Osteoblast (primary cell): Measurements from ENCODE around the gene MGAT4B. TPM values are rescaled to one million over a fixed set of nuclear protein-coding genes. Genes with fewer than 3 reads are reported as not detected.
A peak's percentile ranks its signal among the peaks of the same experiment; 100 is the strongest.

Source experiments
- DNase-seq: peaks from one replicate; pipeline ENCODE4 v3.0.0; 2011; ENCODE audit warnings: low spot score, mixed read lengths; ENCODE audit not compliant: insufficient read length; ENCODE audit errors: missing footprints
- H2AFZ ChIP-seq: 2 replicates; pipeline ENCODE4 v1.6.0; 2011; ENCODE audit warnings: mild to moderate bottlenecking, low read length
- H3K27ac ChIP-seq: 2 replicates; pipeline ENCODE4 v1.5.1; 2011; ENCODE audit warnings: mild to moderate bottlenecking, low read depth, low read length, moderate library complexity
- H3K27me3 ChIP-seq: 2 replicates; pipeline ENCODE4 v1.6.0; 2012; ENCODE audit warnings: mild to moderate bottlenecking, control low read depth, inconsistent platforms, low read length, moderate library complexity; ENCODE audit not compliant: insufficient read depth
- H3K36me3 ChIP-seq: 2 replicates; pipeline ENCODE4 v1.5.1; 2011; ENCODE audit warnings: mild to moderate bottlenecking, low read length, control low read depth, moderate library complexity; ENCODE audit not compliant: insufficient read depth
- H3K4me1 ChIP-seq: 2 replicates; pipeline ENCODE4 v1.5.1; 2011; ENCODE audit warnings: mild to moderate bottlenecking, low read length, control low read depth, moderate library complexity; ENCODE audit not compliant: insufficient read depth
- H3K4me2 ChIP-seq: 2 replicates; pipeline ENCODE4 v1.6.0; 2011; ENCODE audit warnings: mild to moderate bottlenecking, low read length; ENCODE audit not compliant: insufficient read depth
- H3K4me3 ChIP-seq: fragments of 200-600 bp; sonication (generic); 3 replicates; pipeline ENCODE4 v1.5.1; 2012; ENCODE audit warnings: mild to moderate bottlenecking, low read length, inconsistent platforms; ENCODE audit not compliant: insufficient read depth
- H3K79me2 ChIP-seq: 2 replicates; pipeline ENCODE4 v1.6.0; 2012; ENCODE audit warnings: mild to moderate bottlenecking, low read length, control low read depth, inconsistent platforms; ENCODE audit not compliant: insufficient read depth
- H3K9me3 ChIP-seq: 2 replicates; pipeline ENCODE4 v1.5.1; 2011; ENCODE audit warnings: low read depth, low read length, control low read depth
- H4K20me1 ChIP-seq: 2 replicates; pipeline ENCODE4 v1.6.0; 2012; ENCODE audit warnings: mild to moderate bottlenecking, low read length, control low read depth; ENCODE audit not compliant: insufficient read depth
- CTCF ChIP-seq: IDR thresholded peaks from 2 replicates; pipeline ENCODE4 v1.5.1; 2011; ENCODE audit warnings: mild to moderate bottlenecking, low read depth, low read length, moderate library complexity; ENCODE audit errors: extremely low read depth
- total RNA-seq: library from RNA; depleted of rRNA; stranded (reverse); fragments of >200 nt; gene quantifications from 2 replicates; pipeline ENCODE4 v1.2.3, GENCODE V29; 2012

Gene MGAT4B
- total RNA-seq, 1 donor, result 95.9 TPM

- no peak for DNase-seq
- Histone ChIP-seq H3K4me2 (no peak overlapping the region), H3K27me3 (no peaks in the 10 kb centered on the region), H4K20me1 (peaks cover 6% of the 10 kb centered on the region), H3K4me3 (no peak overlapping the region), H2AFZ (no peak overlapping the region), H3K79me2 (no peaks in the 10 kb centered on the region), H3K36me3 (peaks cover 42% of the 10 kb centered on the region), H3K4me1 (no peaks in the 10 kb centered on the region), H3K27ac (no peak overlapping the region), H3K9me3 (no peaks in the 10 kb centered on the region)
- no peak for TF ChIP-seq CTCF
Observed at GRCh38 chr5:179778591-179778990, 28.1 kb downstream of the MGAT4B start.

- H3K36me3 ChIP-seq, result peaks cover 48% of the 10 kb centered on the region
- TF ChIP-seq CTCF, result no peak
- no peak overlapping the region for H3K4me2 ChIP-seq
- DNase-seq, result peak; percentile 68
- no peak overlapping the region for H3K4me3 ChIP-seq
- peaks cover 6% of the 10 kb centered on the region for H4K20me1 ChIP-seq
- H3K9me3 ChIP-seq, result no peaks in the 10 kb centered on the region
- H3K27ac ChIP-seq, result no peak overlapping the region
- no peaks in the 10 kb centered on the region for H3K27me3 ChIP-seq
- H2AFZ ChIP-seq, result no peak overlapping the region
- no peaks in the 10 kb centered on the region for H3K79me2 ChIP-seq
- no peaks in the 10 kb centered on the region for H3K4me1 ChIP-seq
Observed at GRCh38 chr5:179777909-179778308, 28.8 kb downstream of the MGAT4B start.

- Histone ChIP-seq H3K9me3 (no peaks in the 10 kb centered on the region), H2AFZ (no peak overlapping the region), H3K27ac (no peak overlapping the region), H3K79me2 (no peaks in the 10 kb centered on the region), H3K4me2 (no peak overlapping the region), H3K36me3 (peaks cover 48% of the 10 kb centered on the region), H3K4me3 (no peak overlapping the region), H3K27me3 (no peaks in the 10 kb centered on the region), H4K20me1 (peaks cover 6% of the 10 kb centered on the region), H3K4me1 (no peaks in the 10 kb centered on the region)
- no peak for TF ChIP-seq CTCF
- DNase-seq, result no peak
Observed at GRCh38 chr5:179777456-179777855, 29.2 kb downstream of the MGAT4B start.

- no peak for TF ChIP-seq CTCF
- H3K36me3 ChIP-seq, result peaks cover 56% of the 10 kb centered on the region
- no peaks in the 10 kb centered on the region for H3K27me3 ChIP-seq
- no peak overlapping the region for H3K27ac ChIP-seq
- H3K4me2 ChIP-seq, result no peak overlapping the region
- H3K4me1 ChIP-seq, result no peaks in the 10 kb centered on the region
- H3K4me3 ChIP-seq, result no peak overlapping the region
- H3K9me3 ChIP-seq, result no peaks in the 10 kb centered on the region
- DNase-seq, result peak; percentile 42
- no peak overlapping the region for H2AFZ ChIP-seq
- H3K79me2 ChIP-seq, result no peaks in the 10 kb centered on the region
- peaks cover 6% of the 10 kb centered on the region for H4K20me1 ChIP-seq
Observed at GRCh38 chr5:179776411-179776938, 30.2 kb downstream of the MGAT4B start.
